NOMO-1 treated with dmso at 0.1 percent for 144 hours (cell line): ENCODE results near the gene JMJD7.
"Not testable (repeated sequence)": the region's sequence is repeated elsewhere in the genome, so short reads cannot be mapped to it uniquely, and the experiment has no call there.

Source experiments
- DNase-seq: peaks from one replicate; lab custom pipeline; 2025; ENCODE audit not compliant: unreplicated experiment; lab: John Stamatoyannopoulos, UW

The JMJD7 gene

DNA sequence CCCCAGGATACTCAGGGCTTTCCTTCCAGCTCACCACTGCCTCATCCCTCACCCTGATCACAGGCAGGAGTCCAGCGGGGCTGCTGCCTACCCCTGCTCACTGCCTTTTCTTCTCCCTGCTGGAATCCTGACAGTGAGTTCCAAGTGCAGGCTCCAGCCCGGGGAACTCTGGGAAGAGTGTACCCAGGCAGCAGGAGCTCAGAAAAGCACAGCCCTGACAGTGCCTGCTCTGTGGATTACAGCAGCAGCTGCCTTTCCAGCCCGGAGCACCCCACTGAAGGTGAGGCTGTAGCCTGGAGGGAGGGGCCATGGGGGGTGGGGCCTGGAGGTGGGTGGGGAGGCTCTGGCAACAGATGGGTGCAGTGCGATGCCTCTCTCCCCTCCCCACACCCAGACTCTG, 6.1 kb upstream of the JMJD7 start:
- no peak for DNase-seq

DNA sequence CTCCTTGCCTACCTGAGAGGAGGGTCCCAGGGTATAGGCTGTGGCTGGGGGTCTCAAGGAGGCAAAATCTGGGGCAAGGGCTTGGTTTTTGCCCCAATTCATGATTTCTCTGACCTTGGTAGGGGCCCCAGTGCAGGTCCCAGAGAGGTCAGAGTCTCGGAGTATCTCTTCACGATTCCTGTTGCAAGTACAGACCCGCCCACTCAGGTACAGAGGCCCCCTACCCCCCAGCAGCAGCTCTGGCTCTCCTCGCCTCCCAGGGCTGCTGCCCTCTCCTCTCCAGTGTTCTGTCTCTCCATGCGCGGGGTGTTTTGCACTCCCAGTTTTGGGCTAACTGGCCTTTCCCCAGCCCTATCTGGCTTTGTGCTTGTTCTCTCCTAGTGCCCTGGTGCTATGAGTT, 5.4 kb upstream of the JMJD7 start:
- no peak for DNase-seq

DNA sequence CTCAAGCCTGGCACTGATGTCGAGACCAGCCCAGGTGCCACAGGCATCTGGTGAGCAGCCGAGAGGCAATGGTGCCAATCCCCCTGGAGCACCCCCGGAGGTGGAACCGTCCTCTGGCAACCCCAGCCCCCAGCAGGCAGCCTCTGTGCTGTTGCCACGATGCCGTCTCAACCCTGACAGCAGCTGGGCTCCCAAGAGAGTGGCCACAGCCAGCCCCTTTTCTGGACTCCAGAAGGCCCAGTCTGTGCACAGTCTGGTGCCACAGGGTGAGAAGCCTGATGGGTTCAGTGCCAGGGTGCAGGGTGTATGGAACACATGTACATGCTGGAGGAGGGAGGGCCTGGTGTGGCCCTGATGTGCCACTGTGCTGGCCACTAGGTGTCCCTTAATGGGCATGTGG, 4.9 kb upstream of the JMJD7 start:
- no peak for DNase-seq

DNA sequence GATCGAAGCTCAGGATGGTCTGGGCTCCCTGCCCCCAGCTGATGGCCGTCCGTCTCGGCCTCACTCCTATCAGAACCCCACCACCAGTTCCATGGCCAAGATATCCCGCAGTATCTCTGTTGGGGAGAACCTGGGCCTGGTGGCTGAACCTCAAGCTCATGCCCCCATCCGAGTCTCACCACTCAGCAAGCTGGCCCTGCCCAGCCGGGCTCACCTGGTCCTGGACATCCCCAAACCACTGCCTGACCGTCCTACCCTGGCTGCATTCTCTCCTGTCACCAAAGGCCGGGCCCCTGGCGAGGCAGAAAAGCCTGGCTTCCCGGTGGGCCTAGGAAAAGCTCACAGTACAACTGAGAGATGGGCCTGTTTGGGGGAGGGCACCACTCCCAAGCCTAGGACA, 4.4 kb upstream of the JMJD7 start:
- DNase-seq: no peak

DNA sequence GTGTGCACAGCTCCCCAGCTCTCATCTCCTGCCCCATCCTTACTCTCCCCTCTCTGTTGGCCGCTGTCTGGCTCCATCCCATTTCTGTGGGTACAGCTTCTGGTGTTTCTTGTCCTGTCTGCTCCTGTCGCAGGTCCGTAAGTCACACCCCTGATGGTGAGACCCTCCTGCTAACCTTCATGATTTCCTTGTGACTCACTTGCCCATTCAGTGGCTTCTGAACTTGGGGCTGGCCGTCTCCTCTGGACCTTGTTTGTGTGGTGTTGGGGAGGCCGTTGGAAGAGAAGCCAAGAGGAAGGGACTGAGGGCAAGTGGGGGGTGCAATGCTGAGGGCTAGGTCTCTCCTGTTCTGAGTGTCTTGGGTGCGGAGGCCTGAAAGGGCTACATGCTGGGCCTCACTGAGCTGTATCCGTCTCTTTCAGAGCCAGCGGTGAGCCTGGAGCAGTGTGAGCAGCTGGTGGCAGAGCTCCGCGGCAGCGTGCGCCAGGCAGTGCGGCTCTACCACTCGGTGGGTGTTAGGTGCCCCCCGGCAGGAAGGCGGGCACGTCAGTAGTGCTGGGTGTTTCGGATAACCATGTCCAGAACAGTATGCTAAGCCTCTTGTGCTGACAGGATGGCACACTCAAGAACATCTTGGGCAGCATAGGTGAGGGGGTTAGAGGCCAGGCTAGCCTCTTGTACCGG, 3.7 kb upstream of the JMJD7 start:
- no peak for DNase-seq

DNA sequence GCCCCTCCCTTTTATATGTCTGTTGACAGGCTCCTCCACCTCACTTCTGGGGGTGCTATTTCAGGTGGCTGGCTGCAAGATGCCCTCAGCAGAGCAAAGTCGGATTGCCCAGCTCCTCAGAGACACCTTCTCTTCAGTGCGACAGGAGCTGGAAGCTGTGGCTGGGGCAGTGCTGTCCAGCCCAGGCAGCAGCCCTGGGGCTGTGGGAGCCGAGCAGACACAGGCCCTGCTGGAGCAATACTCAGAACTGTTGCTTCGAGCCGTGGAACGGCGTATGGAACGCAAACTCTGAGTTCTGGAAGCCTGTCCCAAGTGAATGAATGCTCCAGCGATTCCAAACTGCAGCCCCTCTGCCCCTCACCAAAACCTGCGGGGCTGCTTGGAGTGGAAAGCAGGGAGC, 2.7 kb upstream of the JMJD7 start:
- DNase-seq: no peak

DNA sequence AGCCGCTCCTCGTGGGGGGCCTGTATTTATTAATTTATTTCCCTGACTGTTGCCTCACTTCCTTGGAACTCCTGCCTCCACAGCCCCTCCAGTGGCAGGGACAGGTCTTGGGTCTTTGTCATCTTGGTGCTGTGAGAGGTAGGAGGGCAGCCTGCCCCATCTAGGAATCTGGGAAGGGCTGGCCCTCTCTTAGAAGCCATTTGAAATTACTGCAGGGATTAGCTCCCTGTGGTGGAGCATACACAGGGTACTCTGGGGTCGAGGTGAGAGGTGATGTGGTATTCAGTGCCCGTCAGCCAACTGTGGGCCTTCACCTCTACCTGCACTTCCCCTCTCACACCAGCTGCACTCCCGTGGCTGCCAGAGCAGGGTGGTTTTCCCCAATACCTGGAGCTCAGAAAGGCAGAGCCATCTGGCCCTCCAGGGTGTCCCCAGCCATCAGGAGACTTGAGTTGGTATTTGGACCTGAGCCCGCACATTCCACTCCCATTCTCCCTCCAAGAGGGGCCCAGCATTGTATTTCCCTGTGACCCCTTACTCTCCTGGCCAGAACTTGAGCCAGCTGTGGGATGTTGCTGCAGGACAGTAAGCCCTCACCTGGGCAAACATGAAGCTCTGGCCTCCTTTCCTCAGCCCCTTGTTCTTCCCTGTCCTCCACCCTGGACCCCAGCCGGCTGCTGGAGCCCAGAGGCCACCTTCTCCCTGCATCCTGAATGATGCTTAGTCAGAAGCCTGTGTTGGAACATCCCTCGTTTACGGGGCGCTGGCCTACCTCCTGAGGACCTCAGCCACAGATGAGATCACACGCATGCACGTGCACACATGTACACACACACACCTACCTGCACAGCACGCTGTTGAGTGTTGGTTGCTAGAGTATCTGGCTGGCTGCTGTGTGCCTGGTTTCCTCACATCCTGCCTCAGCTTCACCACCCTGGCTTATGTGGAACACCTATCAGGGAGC, 2.0 kb upstream of the JMJD7 start:
- DNase-seq: no peak

DNA sequence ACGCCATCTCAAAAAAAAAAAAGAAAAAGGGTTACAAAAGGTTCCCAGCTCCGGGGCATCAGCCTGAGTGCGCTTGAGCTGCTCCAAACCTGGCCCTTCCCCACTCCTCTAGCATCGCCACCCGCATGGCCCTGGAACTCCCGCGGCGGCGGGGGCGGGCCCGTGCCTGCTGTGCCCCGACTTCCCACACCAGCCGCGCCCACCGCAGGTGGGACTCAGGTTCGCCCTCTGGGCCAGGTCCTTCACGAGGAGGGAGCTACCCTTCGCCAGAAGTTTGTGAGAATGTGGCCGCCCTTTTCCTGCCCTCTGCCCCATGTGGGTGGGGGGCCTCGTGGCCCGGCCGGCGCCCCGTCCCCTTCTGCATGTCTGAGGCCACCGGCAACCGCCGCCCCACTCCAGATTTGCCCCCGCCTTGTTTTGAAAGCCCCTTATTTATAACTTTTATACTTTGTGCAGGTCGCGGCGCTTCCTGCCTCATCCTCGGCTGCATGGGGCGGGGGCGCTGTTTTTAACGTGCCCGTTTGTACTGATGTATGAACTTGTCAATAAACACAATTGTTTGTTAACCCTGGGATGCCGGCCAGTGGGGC, 507 bp upstream of the JMJD7 start:
- no peak for DNase-seq

DNA sequence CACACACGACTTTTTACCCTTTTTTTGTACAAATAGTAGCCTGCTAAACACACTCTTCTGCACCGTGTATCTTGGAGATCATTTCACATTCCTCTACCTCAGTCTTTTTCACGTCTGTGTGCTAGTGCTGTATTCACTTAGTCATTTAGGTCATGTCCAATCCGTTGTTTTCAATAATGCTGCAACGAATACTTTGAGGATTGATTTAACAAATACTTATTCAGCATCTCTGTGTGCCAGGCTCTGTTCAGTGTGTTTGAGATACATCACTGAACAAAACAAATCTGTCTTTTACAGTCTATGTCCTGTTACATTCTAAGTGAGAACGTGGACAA, 882 bp downstream of the JMJD7 start:
- no peak for DNase-seq

DNA sequence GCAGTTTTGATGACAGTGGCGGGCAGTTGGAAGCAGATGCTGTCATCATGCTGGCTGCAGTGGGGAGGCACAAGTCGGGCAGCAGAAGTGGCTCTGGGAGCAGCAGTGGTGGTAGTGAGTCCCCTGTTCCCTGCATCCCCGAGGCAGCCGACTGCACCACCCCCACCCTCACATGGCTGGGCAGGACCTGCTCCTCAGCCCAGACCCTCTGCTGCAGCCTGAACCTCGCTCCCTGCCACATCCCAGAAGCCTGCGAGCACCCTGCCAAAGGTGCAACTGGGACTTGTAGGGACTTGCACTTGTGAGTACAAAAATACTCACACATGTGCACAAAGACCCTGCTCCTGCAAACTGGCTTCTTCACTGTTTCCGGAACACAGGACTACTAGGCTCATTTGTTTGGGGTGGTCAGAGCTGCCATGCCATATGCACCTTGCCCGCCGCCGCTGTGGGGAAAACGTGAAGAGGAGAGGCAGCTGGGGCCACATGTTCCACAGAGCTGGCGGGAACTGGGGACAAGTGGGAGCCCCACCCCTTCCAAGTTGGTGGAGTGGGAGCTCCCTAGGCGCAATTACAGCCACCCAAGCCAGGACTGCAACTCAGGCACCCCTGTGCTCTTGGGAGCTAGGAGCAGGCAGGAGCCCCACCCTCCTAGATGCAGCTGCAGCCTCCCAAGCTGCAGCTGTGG, 2.2 kb downstream of the JMJD7 start:
- DNase-seq: no peak

DNA sequence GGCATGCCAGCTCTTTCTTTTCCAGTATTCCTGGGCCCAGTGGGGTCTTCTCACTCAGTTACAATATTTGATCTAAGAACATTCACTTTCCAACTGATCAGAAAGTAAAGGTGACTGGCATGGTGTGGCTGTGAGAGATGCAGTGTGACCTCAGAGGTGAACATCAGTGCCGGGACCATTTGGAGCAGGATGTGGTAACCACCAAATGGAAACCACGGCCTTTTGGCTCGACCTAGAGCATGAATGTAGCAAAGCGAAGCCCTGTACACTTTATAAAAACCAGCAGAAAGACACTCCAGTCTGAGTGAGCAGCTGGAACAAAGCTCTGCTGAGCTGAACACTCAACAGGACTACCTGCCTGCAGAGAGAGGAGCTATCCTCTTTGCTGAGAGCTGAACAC, 3.4 kb downstream of the JMJD7 start:
- not testable (repeated sequence) for DNase-seq

DNA sequence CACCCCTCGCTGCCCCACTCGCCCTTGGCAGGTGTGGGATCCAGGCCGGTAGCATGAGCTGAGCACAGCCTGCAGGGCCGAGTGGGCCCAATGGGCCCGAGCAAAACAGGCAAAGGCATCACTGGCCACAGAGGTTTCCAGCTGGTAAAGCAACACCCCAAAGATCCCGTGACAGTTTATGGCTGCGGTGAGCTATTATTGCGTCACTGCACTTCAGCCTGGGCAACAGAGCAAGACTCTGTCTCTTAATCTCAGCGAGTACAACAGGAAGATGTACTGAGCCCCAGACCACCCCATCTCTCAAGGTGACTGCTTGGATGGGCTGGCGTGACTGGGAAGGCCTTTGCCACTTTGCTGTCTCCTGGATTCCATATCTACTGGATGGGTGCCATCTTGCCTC, 4.3 kb downstream of the JMJD7 start:
- DNase-seq: no peak

DNA sequence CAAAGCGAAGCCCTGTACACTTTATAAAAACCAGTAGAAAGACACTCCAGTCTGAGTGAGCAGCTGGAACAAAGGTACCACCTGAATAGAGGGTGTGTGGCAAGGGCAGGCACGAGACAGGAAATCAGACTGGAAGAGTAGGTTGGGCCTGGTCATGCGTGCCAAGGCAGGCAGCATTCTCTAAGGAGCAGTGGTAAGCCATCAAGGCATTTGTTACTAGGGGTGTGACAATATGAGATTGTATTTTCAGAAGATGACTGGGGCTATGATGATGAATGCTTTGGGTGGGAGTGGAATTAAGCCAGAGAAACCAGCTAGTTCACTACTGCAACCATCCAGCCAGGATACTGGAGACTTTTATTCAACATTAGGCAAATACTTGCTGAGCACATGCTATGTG, 5.0 kb downstream of the JMJD7 start:
- no peak for DNase-seq

DNA sequence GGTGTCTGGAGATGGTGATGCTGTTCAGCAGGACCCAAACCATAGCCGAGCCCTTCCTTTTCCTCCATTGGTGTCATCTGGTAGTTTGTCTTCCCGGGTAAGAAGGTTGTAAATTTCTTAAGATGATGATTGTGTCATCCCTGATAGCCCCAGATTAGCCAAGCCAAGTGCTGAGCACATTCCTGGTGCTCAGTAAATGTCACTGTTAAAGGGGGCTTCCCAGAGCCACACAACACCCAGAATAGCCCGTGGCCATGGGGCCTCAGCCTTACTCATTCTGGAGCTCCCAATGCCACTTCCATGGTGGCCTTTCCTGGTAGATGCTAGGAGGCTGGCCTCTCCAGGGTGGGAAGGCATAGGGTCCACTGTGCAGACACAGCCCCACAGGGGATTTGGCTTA, 6.2 kb downstream of the JMJD7 start:
- no peak for DNase-seq

DNA sequence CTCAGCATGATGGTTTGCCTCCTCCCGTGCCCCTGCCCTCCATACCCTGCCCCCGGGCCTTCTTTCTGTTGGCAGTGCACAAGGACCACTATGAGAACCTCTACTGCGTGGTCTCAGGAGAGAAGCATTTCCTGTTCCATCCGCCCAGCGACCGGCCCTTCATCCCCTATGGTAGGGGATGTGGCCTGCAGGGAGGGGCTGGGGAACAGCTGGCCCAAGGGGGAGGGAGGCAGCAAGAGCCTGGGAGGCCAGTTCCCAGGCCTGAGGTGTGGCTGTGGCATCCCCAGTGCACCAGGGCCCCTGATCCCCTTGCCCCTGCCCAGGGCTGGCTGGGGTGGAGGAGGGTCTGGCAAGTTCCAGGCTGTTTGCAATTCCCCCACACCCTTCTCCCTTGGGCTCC, 8.2 kb downstream of the JMJD7 start:
- no peak for DNase-seq

DNA sequence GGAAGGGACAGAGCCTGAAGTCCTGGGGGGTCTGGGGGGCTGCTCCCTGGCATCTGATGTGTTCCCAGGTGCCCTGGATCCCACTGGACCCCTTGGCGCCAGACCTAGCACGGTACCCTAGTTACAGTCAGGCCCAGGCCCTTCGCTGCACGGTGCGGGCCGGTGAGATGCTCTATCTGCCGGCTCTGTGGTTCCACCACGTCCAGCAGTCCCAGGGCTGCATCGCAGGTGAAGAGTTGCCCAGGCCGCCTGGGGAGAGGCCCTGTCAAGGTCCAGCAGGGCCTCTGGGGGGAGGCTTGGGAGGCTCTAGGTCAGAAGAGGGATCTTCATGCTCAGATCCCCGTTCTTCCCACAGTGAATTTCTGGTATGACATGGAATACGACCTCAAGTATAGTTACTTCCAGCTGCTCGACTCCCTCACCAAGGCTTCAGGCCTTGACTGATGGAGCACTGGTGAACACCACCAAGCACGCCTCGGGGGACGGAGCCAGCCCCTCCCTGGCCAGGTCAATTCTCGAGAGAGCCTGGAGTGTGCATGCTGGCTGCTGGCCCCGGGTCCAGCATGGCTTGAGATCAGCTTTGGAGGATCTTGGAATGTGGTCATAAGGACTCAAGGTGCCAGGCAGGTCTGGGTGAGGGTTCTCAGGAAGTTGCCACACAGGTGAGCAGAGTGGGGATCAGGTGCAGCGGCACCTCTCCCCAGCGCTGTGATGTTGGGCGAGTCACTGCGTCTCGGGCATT, 9.0 kb downstream of the JMJD7 start:
- no peak for DNase-seq

DNA sequence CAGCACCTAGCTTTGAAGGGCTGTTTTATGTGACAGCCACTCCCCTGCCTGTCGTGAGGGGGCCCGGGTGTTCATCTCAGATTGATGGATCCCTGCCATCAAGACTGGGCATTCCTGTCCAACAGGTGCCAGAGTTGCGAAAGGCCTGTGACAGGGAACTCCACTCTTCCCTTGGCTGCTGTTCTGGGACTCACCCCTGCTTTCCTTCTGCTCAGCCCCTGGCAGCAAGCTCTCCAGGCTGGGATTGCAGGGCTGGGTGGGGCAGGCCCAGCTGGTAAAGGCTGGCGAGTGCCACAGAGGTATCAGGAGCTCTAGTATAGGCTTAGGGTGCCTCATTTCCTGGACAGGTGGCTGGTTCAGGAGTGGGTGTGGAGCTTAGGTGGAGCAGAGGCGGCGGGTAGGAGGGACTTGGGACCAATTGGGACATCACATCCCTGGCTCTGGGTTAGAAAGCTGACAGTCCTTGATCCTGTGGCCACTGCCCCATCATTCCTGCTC, 10.6 kb downstream of the JMJD7 start, which contains the start of gene PLA2G4B:
Gene PLA2G4B, plus strand, starts transcription at position 448 of the 498 bp plus-strand sequence. CDS start 67 bp downstream, outside the sequence.
- no peak for DNase-seq

DNA sequence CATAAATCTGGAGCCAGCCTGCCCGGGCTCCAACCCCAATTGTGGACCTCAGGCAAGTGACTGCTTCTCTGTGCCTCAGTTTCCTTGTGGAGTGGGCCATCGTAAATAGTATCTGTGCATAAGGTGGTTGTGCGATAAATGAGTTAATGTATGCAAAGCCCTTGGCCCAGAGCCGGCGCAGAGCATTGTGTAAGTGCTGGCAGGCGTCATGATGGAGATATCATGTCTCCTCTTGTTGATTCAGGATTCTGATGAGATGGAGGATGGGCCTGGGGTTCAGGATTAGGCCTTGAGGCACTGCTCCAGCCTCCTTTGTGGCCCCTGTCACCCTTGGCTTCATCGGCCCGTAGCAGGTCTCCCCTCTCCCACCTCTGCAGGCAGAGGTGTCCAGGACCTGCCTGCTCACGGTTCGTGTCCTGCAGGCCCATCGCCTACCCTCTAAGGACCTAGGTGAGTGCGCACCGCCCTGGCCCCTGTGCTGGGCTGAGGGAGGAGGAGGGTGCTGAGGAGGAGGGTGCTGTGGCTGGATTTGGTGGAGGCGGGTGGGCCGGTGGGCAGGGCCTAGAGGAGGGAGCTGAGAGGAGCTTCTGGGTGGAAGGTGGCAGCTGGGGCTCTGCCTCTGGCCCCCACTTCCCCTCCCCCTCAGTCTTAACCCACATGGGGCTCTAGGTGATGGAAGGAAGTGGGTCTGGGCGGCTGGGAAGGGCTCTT, 12.0 kb downstream of the JMJD7 start:
- DNase-seq: no peak

DNA sequence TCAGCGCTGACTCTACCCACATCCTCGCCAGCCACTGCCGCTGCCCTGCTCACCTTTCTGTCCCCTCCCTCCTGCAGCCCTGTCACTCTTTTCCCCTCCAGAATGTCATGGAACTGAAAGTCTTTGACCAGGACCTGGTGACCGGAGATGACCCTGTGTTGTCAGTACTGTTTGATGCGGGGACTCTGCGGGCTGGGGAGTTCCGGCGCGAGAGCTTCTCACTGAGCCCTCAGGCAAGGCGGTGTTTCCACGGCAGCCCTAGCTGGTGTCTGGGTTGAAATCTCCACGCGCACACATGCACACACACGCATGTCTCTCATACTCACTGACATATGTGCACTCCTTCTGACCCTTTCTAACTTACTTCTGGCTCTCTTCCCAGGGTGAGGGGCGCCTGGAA, 12.8 kb downstream of the JMJD7 start:
- no peak for DNase-seq

DNA sequence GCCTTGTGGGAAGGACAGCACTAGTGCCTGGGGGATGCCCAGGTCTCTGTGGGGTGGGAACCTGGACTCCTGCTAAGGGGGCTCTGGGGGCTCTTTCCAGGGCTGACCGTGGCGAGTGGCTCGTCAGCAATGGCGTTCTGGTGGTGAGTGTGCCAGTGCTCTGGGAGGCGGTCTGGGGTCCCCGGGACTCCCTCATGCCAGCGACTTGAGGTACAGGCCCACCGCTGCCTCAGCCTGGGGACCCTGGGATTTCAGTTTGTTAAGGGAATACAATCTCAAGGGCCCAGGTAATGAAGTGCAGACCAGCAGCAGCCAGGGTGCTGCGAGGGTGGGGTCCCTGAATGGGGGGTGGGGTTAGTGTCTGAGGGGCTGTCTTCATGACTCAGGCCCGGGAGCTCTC, 13.2 kb downstream of the JMJD7 start:
- no peak for DNase-seq
